ENCODE results near the gene TMEM44.

The TMEM44 gene

GRCh38 chr3:194637066-194637465 is 3.8 kb upstream of the TMEM44 start:
- Histone ChIP-seq H3K27me3 (ENCODE audit: insufficient read depth, low read length, poor library complexity, severe bottlenecking) (no peaks in the 10 kb centered on the region), H4K20me1 (ENCODE audit: insufficient read depth, low read length, poor library complexity, severe bottlenecking) (no peaks in the 10 kb centered on the region), H3K9me3 (ENCODE audit: insufficient read depth, low read depth, low read length) (no peaks in the 10 kb centered on the region), H3F3A (ENCODE audit: low read depth) (no peaks in the 10 kb centered on the region; the same call in 1 of the 2 replicates), H3K9ac (ENCODE audit: low read depth, low read length, poor library complexity, severe bottlenecking) (no peak overlapping the region), H2AFZ (ENCODE audit: low read length) (no peak overlapping the region), H3K79me2 (ENCODE audit: insufficient read depth, low read length) (peaks cover 8% of the 10 kb centered on the region), H3K4me1 (ENCODE audit: insufficient read depth, low read length, poor library complexity, severe bottlenecking) (peaks cover 18% of the 10 kb centered on the region), H3K4me2 (ENCODE audit: low read depth, low read length, poor library complexity, severe bottlenecking) (no peak overlapping the region), H3K36me3 (ENCODE audit: insufficient read depth, low read length) (peaks cover 12% of the 10 kb centered on the region; the same call in 1 of the 2 replicates), H3K4me3 (ENCODE audit: low read length, poor library complexity, severe bottlenecking) (no peak overlapping the region), H3K9me2 (replicated peaks; ENCODE audit: low read depth, low read length) (no peaks in the 10 kb centered on the region)
- TF ChIP-seq, protein P1, sequence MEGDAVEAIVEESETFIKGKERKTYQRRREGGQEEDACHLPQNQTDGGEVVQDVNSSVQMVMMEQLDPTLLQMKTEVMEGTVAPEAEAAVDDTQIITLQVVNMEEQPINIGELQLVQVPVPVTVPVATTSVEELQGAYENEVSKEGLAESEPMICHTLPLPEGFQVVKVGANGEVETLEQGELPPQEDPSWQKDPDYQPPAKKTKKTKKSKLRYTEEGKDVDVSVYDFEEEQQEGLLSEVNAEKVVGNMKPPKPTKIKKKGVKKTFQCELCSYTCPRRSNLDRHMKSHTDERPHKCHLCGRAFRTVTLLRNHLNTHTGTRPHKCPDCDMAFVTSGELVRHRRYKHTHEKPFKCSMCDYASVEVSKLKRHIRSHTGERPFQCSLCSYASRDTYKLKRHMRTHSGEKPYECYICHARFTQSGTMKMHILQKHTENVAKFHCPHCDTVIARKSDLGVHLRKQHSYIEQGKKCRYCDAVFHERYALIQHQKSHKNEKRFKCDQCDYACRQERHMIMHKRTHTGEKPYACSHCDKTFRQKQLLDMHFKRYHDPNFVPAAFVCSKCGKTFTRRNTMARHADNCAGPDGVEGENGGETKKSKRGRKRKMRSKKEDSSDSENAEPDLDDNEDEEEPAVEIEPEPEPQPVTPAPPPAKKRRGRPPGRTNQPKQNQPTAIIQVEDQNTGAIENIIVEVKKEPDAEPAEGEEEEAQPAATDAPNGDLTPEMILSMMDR (conservative IDR thresholded peaks at IDR 0.05; ENCODE audit: low read length), result no peak
- no peak for TF ChIP-seq EZH2phosphoT487 (IDR thresholded peaks at IDR 0.05; ENCODE audit: borderline replicate concordance)

- TF ChIP-seq EZH2phosphoT487 (IDR thresholded peaks at IDR 0.05; ENCODE audit: borderline replicate concordance), result no peak
- TF ChIP-seq, protein P1 (conservative IDR thresholded peaks at IDR 0.05; ENCODE audit: low read length), result no peak
- peak overlapping the region; percentile 95 for H3K4me3 ChIP-seq (ENCODE audit: low read length, poor library complexity, severe bottlenecking)
- H2AFZ ChIP-seq (ENCODE audit: low read length), result peak overlapping the region; percentile 91
- 0 out of 2 replicates have a peak, but pooled peaks cover 3% of the 10 kb centered on the region for H3K36me3 ChIP-seq (ENCODE audit: insufficient read depth, low read length)
- no peaks in the 10 kb centered on the region; the same call in 1 of the 2 replicates for H3F3A ChIP-seq (ENCODE audit: low read depth)
- H3K9me2 ChIP-seq (replicated peaks; ENCODE audit: low read depth, low read length), result no peaks in the 10 kb centered on the region
- peaks cover 5% of the 10 kb centered on the region for H3K4me1 ChIP-seq (ENCODE audit: insufficient read depth, low read length, poor library complexity, severe bottlenecking)
- H3K9me3 ChIP-seq (ENCODE audit: insufficient read depth, low read depth, low read length), result peaks cover 3% of the 10 kb centered on the region; the same call in 1 of the 2 replicates
- H3K9ac ChIP-seq (ENCODE audit: low read depth, low read length, poor library complexity, severe bottlenecking), result peak overlapping the region; percentile 91
- H3K4me2 ChIP-seq (ENCODE audit: low read depth, low read length, poor library complexity, severe bottlenecking), result peak overlapping the region; percentile 71
- no peaks in the 10 kb centered on the region for H4K20me1 ChIP-seq (ENCODE audit: insufficient read depth, low read length, poor library complexity, severe bottlenecking)
- no peaks in the 10 kb centered on the region for H3K27me3 ChIP-seq (ENCODE audit: insufficient read depth, low read length, poor library complexity, severe bottlenecking)
- H3K79me2 ChIP-seq (ENCODE audit: insufficient read depth, low read length), result peaks cover 14% of the 10 kb centered on the region
Measured at GRCh38 chr3:194632809-194633348, 340 bp downstream of the TMEM44 start.

DNA sequence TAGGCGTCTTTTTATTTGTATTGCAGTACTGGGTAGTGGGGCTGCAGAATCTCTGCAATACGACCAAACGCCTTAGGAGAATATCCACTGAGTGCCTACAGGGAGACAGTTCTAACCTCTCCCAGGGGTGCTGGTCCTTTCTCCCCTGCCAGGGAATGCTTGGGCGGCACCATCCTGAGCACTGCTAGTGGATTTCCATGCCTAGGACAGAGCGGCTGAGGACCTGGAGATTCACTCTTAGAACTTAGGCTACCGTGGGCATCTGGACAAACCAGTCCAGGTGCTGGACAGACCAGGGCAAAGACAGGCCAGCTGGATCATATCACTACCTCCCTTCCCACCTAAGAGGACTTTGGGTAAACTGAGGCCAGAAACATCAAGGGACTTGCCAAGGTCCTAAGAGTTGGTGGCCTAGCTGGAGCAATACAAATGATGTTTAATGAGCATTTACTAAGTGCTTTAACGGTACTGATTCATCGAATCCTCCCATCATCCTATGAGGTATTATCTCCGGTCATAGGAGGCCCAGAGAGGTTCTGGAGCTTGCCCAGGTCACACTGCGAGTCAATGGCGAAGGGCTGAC is 902 bp downstream of the TMEM44 start:
- Histone ChIP-seq H3F3A (ENCODE audit: low read depth) (no peaks in the 10 kb centered on the region; the same call in 1 of the 2 replicates), H3K36me3 (ENCODE audit: insufficient read depth, low read length) (0 out of 2 replicates have a peak, but pooled peaks cover 3% of the 10 kb centered on the region), H3K79me2 (ENCODE audit: insufficient read depth, low read length) (peaks cover 14% of the 10 kb centered on the region)

More for the DNA sequence above, 902 bp downstream of the TMEM44 start:
- Histone ChIP-seq H3K4me3 (ENCODE audit: low read length, poor library complexity, severe bottlenecking) (peak overlapping the region; percentile 95), H3K9ac (ENCODE audit: low read depth, low read length, poor library complexity, severe bottlenecking) (peak overlapping the region; percentile 91), H3K27me3 (ENCODE audit: insufficient read depth, low read length, poor library complexity, severe bottlenecking) (no peaks in the 10 kb centered on the region), H4K20me1 (ENCODE audit: insufficient read depth, low read length, poor library complexity, severe bottlenecking) (no peaks in the 10 kb centered on the region), H3K9me2 (replicated peaks; ENCODE audit: low read depth, low read length) (no peaks in the 10 kb centered on the region), H3K9me3 (ENCODE audit: insufficient read depth, low read depth, low read length) (peaks cover 3% of the 10 kb centered on the region; the same call in 1 of the 2 replicates), H3K4me2 (ENCODE audit: low read depth, low read length, poor library complexity, severe bottlenecking) (peak overlapping the region; percentile 71), H2AFZ (ENCODE audit: low read length) (peak overlapping the region; percentile 91), H3K4me1 (ENCODE audit: insufficient read depth, low read length, poor library complexity, severe bottlenecking) (peaks cover 5% of the 10 kb centered on the region)
- TF ChIP-seq, protein P1 (conservative IDR thresholded peaks at IDR 0.05; ENCODE audit: low read length), result no peak
- TF ChIP-seq EZH2phosphoT487 (IDR thresholded peaks at IDR 0.05; ENCODE audit: borderline replicate concordance), result no peak

Measured in Loucy (cell line).